T-helper 2 cell (primary cell): Measurements from ENCODE around the gene ATP13A4.

Source experiments
- DNase-seq, 5 experiments: peaks; one replicate each; pipeline versions ENCODE4 v3.0.0 to v3.0.0-alpha.2; 2012 to 2022

The ATP13A4 gene

DNA sequence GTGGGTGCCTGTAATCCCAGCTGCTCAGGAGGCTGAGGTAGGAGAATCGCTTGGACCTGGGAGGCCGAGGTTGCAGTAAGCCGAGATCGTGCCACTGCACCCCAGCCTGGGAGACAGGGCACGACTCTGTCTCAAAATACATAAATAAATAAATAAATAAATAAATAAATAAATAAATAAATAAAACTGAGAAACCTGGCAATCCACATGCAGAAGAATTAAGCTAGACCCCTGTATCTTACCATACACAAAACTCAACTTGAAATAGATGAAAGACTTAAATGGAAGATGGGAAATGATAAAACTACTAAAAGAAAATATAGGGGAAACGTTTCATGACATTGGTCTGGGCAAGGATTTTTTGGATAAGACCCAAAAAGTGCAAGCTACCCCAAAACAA, 58.0 kb downstream of the ATP13A4 start:
- DNase-seq = no peak

DNA sequence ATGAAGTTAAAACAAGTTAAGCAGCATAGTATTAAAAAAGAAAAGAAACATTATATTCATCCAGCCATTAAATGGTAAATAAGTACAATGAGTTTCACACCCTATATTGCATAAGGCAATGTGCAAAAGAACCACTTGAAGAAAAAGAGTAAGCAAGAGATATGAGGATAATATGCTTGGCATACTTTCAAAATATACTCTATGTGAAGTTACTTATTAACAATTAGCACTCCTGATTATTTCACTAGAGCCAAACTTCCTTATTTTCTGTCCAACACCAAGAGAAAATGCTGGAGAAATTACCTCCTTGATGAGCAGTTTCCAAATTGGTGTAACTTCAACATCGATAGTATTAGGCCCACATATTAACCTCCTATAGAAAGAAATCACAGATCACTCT, 63.7 kb downstream of the ATP13A4 start:
- no peak for DNase-seq

DNA sequence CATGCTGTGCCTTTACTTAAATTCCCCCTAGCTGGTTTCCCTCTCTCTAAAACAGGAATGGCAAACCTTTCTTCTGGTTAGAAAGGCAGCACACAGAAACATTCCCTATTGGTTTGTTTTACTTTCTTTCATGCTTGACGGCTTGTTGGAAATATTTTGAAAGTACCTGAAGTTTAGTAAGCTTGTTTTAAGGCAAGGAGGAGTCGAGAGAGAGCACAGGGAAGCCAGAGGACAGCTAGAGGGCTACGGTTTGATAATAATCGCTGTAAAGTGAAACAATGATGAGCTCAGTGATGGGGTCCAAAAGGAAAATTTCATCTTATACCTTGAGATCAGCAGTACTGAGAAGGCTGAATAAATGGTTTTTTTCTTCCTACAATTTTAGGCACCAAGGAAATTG, 64.1 kb downstream of the ATP13A4 start:
- DNase-seq = no peak

DNA sequence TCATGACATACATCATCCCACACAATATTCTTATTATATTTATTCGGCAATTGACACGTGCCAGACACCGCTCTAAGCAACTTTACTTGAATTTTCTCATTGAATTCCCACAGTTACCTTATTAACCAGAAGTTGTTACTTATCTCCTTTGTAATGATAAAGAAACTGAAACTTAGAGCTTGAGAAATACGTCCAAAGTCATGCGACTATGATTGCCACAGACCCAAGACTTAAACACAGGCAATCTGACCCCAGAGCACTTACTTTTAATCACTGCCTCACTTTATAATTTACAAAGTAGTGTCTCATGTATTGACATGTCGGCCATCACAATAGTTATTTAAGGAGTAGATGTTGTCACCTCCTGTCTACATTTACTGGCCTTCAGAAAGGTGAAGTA, 64.7 kb downstream of the ATP13A4 start:
- DNase-seq = no peak

DNA sequence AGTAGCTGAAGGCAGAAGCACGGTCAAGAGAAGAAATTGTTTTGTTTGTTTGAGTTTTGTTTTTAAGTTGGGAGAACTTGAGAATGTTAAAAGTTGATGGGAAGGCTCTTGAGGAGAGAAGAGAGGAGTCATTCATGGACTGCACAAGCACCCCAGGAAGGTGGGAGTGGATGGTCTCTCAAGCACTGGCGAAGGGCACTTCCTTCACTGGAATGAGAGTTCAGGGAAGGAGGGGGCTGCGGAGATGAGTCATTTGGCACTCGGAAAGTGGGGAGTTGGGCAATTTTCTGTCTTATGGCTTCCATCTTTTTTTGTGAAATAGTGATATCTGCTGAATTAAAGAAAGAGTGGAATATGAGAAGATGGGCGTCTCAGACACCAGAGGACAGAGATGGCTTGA, 66.0 kb downstream of the ATP13A4 start:
- no peak for DNase-seq

DNA sequence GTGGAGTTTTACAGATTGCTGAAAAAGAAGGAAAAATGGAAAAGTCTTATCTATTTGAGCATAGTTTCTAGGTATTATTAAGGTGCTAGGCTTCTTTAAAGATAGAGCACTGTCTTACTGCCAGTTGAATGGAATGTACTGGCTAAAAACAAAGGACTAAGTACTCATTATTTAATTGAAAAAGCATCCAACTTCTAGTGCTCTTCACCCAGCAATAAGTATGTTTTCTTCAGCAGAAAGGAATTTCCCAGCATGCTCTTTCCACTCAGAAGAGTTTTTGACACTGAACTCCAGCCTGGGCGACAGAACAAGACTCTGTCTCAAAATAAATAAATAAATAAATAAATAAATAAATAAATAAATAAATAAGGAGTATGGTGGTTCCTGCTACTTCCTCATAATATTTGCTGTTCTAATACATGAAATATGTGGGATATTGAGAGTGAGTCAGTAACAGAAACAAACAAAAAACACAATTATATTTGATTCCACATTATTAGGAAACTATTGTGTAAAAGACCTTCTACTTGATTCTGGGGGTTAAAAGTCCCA, 70.6 kb downstream of the ATP13A4 start:
- no peak for DNase-seq

DNA sequence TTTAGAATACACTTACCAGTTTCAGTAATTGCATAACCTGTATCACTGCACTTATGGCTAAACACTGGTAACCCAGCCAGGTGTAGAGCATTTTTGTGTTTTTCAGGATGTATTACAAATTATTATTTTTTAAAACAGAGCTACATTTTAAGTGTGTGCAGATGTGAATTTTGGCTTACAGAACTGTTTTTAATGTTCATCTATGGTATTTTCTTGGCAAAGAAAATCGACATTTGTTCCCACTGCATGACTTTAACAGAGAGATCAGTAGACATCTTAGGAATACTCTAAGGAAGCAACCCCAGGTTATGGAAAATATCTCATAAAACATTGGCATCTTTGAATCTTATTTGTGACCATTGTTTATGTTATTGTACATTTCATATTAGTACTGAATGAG, 73.3 kb downstream of the ATP13A4 start:
- DNase-seq = no peak

DNA sequence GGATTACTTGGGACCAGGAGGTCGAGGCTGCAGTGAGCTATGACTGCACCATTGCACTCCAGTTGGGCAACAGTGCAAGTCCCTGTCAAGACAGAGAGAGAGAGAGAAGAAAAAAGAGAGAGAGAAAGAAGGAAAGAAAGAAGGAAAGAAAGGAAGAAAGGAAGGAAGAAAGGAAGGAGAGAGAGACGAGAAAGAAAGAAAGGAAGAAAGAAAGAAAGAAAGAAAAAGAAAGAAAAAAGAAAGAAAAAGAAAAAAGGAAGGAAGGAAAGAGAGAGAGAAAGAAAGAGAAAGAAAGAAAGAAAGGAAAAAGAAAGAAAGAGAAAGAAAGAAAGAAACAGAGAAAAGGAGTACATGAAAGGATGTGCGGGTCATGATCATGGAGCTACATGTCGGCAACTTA, 80.2 kb downstream of the ATP13A4 start:
- no peak for DNase-seq

DNA sequence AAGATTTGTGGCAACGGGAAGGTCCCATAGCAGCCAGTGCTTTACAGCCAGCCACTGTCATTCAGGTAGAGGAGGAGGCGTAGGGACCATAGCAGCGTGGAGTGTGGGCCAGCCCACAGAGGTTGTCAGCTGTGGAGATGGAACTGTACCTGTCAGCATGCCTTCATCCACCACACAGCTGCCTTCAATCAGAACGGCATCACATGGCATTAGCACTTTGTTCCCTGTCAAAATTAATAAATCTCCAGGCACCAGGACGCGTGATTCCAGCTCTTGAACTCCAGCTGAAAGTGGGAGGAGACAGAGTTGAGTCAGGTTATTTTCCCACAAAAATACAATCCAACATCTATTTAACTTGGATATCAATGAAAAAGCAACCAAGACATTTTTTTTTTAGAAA, 84.0 kb downstream of the ATP13A4 start:
- DNase-seq = no peak

DNA sequence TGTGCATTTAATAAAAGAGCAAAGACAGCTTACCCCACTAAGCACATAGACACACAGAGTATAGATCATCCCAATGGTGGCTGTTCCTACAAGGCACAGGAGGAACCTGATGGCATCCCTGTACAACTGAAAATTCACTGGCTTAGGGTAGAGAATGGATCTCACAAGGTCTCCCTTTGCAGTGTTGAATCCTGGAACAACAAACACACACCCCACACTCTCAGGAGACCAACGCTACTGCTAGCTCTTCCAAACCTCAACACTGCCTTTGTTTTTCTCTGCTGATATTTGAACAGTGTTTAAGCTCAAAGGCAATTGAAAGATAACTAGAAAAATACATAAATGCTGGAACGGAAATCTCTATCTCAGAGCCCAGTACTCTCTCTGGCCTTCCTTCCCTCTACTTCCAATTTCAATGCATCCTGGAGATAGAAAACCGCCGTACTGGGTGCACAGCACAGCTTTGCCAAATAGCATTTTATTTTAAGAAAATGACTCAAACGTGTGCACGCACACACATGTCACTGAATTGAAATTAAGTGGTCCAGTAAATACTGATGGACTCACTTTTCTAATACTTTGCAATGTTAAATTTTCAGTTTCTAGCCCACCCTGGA, 88.6 kb downstream of the ATP13A4 start:
- DNase-seq = no peak

DNA sequence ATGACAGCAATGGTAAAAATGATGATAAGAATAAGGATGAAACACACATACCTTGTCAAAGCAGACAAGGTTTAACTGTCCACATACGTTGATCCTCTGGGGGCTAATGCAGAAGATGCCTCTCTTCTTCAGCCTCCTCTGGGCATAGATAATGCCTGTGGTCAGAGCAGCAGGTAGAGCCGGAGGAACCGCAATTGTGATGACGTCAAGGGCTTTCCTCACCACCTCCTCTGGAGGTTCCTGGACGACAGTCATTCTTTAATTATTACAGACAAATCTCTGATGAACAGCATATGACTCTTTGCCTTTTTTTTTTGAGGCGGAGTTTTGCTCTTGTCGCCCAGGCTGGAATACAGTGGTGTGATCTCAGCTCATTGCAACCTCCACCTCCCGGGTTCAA, 89.8 kb downstream of the ATP13A4 start:
- DNase-seq = no peak

DNA sequence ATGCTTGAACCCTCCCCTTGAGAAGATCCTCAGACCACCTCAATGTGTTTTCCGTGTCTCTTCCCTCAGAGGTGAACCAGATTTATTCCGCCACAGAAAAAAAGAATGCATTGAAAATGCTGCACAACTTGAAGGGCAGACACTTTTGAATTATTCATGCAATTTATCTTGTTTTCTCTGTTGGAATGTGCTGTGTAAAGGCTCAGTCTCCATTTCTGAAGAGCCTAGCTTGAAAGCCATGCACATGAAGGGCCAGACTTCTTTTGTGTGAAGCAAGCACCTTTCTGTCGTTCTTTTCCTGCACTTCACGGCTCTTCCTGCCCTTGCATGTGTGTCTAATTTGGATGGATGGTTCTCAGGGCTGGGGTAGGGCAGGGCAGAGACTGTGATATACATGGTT, 97.2 kb downstream of the ATP13A4 start:
- DNase-seq = no peak

DNA sequence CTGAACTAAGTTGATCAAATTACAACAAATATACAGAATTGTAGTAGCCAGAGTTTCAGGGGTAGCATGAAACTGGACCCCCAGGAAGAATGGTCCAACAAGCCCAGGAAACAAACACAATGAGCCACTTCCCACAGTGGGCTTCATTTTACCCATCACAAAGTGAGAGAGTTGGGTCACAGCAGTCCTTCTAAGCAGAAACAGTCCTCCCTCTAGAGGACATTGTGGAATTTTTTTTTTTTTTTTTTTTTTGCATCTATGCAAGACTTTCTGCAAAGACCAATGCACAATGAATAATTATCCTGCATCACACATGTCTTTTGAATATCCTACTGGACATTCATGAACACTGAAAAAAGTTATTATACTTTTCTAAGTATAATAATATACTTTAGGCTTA, 102.4 kb downstream of the ATP13A4 start:
- no peak for DNase-seq

DNA sequence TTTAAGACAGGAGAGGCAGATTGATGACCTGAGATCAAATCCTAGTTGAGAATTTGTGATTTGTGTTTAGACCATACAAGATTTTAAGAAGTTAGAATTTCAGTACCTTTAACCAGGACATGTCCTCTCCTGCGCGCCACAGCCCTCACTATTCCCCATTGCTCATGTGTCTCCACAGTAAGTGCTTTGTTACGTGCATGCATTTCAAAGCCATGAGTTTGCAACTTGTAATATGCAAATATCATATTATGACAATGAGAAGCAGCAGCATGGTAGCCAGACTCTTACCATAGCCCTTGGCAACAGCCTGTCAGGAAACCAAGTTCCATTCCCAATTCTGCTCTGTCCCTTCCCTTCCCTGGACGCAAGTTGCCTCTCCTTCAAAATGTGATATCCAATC, 102.8 kb downstream of the ATP13A4 start:
- no peak for DNase-seq

DNA sequence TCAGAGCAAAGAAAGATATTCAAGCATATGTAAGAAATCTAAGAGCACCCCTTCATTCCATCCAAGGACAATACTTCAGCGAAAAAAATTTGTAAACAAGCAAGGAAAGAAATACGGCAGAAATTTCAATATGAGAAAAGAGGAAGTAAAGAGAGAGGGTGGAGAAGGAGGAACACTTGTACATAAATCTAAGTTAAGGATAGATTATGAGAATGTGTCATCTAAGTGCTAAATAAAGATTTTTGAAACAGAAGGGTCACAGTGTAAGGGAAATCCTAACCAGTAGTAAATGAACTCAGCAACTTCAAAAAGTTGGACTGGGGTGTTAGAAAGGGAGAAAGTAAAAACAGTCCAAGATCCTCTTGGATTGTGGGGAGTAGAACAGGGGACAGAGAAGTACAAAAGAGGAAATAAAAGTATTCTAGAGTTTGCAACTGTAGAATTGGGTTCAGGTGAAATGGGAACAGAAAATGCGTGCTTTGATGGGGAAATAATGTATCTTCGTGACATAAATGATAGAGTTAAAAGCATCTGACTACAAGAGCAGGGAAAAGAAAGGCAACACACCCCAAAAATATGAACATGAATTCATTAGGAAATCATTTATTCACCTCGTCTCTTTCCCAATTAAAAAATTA, 107.6 kb downstream of the ATP13A4 start:
- no peak for DNase-seq

DNA sequence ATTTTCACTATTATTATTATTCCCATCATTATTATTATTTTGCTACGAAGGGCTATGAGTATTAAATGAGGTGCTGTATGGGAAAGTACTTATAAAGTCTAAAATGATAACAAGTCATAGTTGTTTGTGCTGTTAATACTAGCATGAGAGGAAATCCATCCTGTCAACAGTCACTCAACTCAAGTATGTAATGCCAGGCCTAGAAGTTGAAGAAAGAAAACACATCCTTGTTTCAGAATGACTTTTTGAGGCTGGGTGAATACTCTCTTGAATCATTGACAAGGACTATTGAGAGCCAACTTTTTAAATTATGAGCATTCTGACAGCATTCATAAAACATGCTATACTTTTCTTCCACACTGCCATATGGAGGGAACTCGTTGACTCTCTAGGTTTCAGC, 115.3 kb downstream of the ATP13A4 start:
- DNase-seq = peak in 1 of 5 experiments; percentile 26

DNA sequence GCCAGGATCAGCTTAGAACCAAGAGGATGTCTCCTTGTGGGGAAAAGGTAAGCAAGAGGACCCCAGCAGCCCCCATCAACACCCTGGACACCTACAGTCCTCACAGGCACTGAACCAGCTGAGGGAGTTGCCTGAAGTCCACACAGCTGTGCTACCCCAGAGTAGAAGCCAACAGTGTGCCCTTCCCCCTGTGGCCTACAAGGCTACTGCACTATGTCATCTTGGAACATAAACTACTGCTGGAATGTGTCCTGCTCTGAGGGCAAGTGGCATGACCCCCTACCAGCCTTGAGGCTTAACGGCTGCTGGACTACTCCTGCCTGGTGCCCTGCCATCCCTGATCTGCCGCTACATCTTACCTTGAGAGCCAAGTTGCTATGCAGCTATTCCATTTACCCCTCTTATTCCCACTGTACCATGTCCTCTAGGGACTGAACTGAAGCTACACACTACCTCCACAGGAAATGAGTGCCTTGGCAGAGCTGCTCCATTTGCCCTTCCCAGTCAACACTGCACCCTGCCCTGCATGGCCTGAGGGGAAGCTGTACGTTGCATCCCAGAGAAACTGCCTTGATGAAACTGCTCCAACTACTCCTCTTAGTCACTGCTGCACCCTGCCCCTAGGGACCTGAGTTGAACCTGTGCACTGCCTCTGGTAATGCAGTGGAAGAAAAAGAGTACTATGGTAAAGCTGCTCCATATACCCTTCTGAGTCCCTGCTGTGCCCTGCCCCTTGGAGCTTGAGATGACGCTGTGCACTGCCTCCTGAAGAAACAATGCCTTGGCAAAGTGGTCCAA, 135.9 kb downstream of the ATP13A4 start:
- DNase-seq = no peak

DNA sequence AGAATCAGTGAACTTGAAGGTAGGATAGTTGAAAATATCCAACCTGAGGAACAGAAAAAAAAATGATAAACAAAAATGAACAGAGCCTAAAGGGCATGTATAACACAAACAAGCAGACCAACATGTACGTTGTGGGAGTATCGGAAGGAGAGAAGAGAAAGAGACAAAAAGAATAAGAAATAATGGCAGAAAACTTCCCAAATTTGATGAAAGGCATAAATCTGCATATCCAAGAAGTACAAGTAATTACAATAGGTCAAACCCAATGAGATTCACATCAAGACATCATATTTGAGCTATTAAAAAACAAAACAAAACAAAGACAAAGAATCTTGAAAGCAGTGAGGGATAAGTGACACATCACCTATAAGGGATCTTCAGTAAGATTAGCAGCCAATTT, 138.1 kb downstream of the ATP13A4 start:
- no peak for DNase-seq

DNA sequence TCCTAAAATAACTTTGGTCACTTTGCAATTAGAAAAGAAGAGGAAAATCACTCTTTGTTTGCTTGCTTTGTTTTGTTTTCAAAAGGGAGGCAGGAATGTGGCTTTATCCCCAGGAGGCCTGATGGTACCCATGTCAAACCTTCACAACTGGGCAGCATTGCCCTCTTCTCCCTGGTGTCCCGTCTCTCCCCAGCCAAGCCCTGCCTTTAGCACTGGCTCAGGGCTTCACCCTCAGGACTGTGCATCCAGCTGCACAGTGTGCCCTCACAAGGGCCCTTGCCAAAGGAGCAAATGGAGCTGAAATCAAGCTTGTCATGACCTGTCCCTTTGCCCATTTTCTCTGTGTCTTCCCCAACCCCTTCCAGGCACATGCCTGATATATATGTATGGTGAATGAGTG, 147.0 kb downstream of the ATP13A4 start:
- no peak for DNase-seq

DNA sequence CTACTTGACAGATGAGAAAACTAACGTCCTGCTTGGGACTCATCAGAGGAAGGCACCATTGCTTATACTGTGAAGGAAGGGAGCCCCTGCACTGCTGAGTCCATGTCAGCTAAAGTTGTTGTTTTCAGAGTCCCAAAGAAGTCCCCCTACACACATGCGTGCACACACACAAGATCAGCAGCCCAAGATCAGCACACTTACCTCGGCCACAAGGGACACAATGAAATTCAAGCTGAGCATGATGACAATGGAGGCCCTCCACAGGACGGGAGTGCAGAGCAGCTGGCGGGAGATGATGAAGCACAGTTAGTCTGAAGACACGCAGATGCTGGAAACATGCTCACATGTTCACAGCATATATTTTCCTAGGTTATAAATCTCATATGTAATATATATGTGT, 147.6 kb downstream of the ATP13A4 start:
- DNase-seq = no peak

DNA sequence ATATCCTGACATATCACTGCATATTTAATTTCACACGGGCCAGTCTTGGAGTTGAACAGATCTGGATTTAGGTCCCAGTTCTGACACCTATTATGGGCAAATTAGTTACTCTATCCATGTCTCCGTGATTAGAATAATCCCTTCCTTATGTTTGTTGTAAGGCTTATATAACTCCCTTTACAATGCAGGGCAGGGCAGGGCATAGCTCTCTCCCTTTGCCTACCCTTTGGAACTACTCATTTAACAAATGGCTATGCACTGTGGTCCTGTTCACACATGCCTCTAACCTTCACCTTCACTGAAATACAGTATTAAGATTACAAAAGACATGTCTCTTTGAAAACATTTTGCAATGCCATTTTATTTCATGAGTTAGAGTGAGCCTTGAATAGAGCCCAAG, 151.4 kb downstream of the ATP13A4 start:
- DNase-seq = no peak

DNA sequence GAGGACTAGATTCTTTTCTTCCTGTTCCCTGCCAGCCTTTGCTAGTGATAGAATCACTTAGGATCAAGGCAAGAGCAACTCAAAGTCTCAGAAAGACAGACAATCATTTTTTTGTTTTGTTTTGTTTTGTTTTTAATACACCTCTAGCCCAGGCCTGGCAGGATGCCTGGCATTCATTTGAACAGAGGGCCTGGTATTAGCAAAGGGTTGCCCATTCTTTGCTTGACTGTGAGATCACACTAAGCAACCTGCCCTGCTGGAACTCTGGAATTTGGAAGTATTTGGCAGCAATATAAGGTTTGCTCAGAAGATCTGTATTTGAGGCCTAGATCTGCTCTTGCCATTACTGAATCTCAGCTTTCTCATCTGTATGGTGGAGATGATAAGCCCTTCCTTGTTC, 154.4 kb downstream of the ATP13A4 start:
- no peak for DNase-seq

DNA sequence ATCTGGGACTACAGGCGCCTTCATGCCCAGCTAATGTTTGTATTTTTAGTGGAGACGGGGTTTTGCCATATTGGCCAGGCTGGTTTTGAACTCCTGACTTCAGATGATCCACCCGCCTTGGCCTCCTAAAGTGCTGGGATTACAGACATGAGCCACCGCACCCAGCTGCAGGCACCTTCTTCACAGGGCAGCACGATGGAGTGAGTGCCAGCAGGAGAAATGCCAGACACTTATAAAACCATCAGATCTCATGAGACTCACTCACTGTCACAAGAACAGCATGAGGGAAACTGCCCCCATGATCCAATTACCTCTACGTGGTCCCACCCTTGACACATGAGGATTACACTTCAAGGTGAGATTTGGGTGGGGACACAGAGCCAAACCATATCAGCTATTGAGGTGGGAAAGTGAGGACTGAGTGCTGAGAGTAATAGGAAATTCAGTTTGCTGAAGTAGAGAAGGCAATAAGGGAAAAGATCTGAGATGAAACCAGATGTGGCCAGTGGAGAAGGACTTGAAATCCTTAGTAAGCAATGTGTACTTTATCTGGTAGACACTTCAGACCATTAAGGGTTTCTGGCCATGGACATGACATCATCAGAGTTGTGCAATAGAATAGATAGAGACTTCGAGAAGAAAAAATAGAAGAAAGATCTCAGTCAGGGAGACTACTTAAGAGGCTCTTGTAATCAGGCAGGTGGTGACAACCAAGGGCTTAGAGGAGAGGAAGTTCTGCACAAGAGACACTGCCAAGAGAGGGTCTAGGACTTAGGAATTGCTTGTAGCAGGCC, 158.0 kb downstream of the ATP13A4 start:
- no peak for DNase-seq
